Measurements from ENCODE around the gene EFNB2.

GRCh38 chr13:106491463-106491862 is 44.0 kb downstream of the EFNB2 start:
- no peak for TF ChIP-seq POLR2A (IDR thresholded peaks at IDR 0.05)
- no peak for TF ChIP-seq CTCF (IDR thresholded peaks at IDR 0.05)
